IMR-90 (cell line): ENCODE results near the gene INPPL1. TPM values are rescaled to one million over a fixed set of nuclear protein-coding genes. Genes with fewer than 3 reads are reported as not detected.

Experiments
- ATAC-seq: fragments of 200-7000 bp; cut with Tn5 transposase; 2 replicates; pipeline ENCODE4 v1.9.1; 2020; ENCODE audit warnings: low read depth, mild to moderate bottlenecking, moderate library complexity
- BruUV-seq: library from RNA; stranded (reverse); fragments of 400-500 nt; replicated peaks from 2 replicates; lab custom pipeline; 2021; lab: Mats Ljungman, UMichigan
- CTCF ChIA-PET: fragments of 300-600 bp; formaldehyde crosslinking; extraction: SDS; loops from one replicate; lab custom pipeline; 2021; ENCODE audit warnings: antibody characterized with exemption; lab: Yijun Ruan, JAX
- POLR2A ChIA-PET: fragments of 300-600 bp; sonication (Branson Sonifier 250); formaldehyde crosslinking; loops from one replicate; lab custom pipeline; 2022; ENCODE audit warnings: antibody characterized with exemption; ENCODE audit not compliant: unreplicated experiment; lab: Charles Lee
- DNase-seq: peaks from one replicate; pipeline ENCODE4 v3.0.0; 2013
- H2AFZ ChIP-seq: replicated peaks from 2 replicates; pipeline ENCODE3; 2013; ENCODE audit warnings: low read length, mild to moderate bottlenecking; ENCODE audit not compliant: poor library complexity
- H2AK5ac ChIP-seq: 2 replicates; pipeline ENCODE4 v1.6.1; 2013; ENCODE audit warnings: low read depth, low read length, inconsistent platforms
- H2AK9ac ChIP-seq: replicated peaks from 2 replicates; pipeline ENCODE3; 2013; ENCODE audit warnings: mild to moderate bottlenecking, low read depth, low read length, moderate library complexity; ENCODE audit not compliant: poor library complexity
- H2BK120ac ChIP-seq: 2 replicates; pipeline ENCODE4 v1.6.1; 2013; ENCODE audit warnings: low read depth, low read length, inconsistent platforms
- H2BK15ac ChIP-seq: 3 replicates; pipeline ENCODE4 v1.6.1; 2013; ENCODE audit warnings: low read depth, low read length, inconsistent platforms
- H2BK20ac ChIP-seq: 2 replicates; pipeline ENCODE4 v1.6.1; 2013; ENCODE audit warnings: low read depth, mild to moderate bottlenecking, inconsistent platforms, low read length, moderate library complexity
- H2BK5ac ChIP-seq: 2 replicates; pipeline ENCODE4 v1.6.1; 2013; ENCODE audit warnings: mild to moderate bottlenecking, low read depth, low read length, inconsistent platforms; ENCODE audit not compliant: poor library complexity, severe bottlenecking
- H3K14ac ChIP-seq: replicated peaks from 2 replicates; pipeline ENCODE4 v1.6.1; 2013; ENCODE audit warnings: low read depth, low read length, inconsistent platforms
- H3K18ac ChIP-seq: 2 replicates; pipeline ENCODE4 v1.6.1; 2013; ENCODE audit warnings: low read depth, low read length, control low read depth
- H3K23ac ChIP-seq: 2 replicates; pipeline ENCODE4 v1.6.1; 2013; ENCODE audit warnings: low read depth, low read length, inconsistent platforms
- H3K27ac ChIP-seq: 2 replicates; pipeline ENCODE4 v1.5.1; 2013; ENCODE audit warnings: mild to moderate bottlenecking, control low read depth, low read length; ENCODE audit not compliant: insufficient read depth
- H3K27me3 ChIP-seq: 2 replicates; pipeline ENCODE4 v1.6.1; 2013; ENCODE audit warnings: low read length; ENCODE audit not compliant: control insufficient read depth, insufficient read depth
- H3K36me3 ChIP-seq: 2 replicates; pipeline ENCODE4 v1.6.1; 2013; ENCODE audit warnings: low read length, mixed read lengths; ENCODE audit not compliant: control insufficient read depth, insufficient read depth
- H3K4ac ChIP-seq: 2 replicates; pipeline ENCODE4 v1.6.1; 2013; ENCODE audit warnings: low read depth, low read length, inconsistent platforms
- H3K4me1 ChIP-seq: 2 replicates; pipeline ENCODE4 v1.6.1; 2013; ENCODE audit warnings: low read length, mixed read lengths; ENCODE audit not compliant: control insufficient read depth, insufficient read depth
- H3K4me2 ChIP-seq: 2 replicates; pipeline ENCODE4 v1.6.1; 2013; ENCODE audit warnings: low read depth, mild to moderate bottlenecking, control low read depth, low read length, moderate library complexity
- H3K4me3 ChIP-seq: 2 replicates; pipeline ENCODE4 v1.5.1; 2013; ENCODE audit warnings: low read depth, mild to moderate bottlenecking, control low read depth, low read length, moderate library complexity; ENCODE audit not compliant: insufficient read depth
- H3K56ac ChIP-seq: 2 replicates; pipeline ENCODE4 v1.6.1; 2013; ENCODE audit warnings: low read length, inconsistent platforms; ENCODE audit not compliant: insufficient read depth; ENCODE audit errors: extremely low read depth
- H3K79me1 ChIP-seq, 2 experiments: 2 replicates each; pipeline ENCODE4 v1.6.1; 2013; ENCODE audit warnings: low read length in 2 of 2, inconsistent platforms in 1 of 2, low read depth in 1 of 2
- H3K9ac ChIP-seq: 2 replicates; pipeline ENCODE4 v1.6.1; 2013; ENCODE audit warnings: low read depth, low read length, control low read depth
- H3K9me1 ChIP-seq: 2 replicates; pipeline ENCODE4 v1.6.1; 2013; ENCODE audit warnings: low read length, inconsistent platforms; ENCODE audit not compliant: insufficient read depth
- H3K9me3 ChIP-seq: 2 replicates; pipeline ENCODE4 v1.6.1; 2013; ENCODE audit warnings: low read length; ENCODE audit not compliant: control insufficient read depth, insufficient read depth
- H4K20me1 ChIP-seq: 2 replicates; pipeline ENCODE4 v1.6.1; 2013; ENCODE audit warnings: low read length, inconsistent platforms; ENCODE audit not compliant: insufficient read depth
- H4K5ac ChIP-seq: 2 replicates; pipeline ENCODE4 v1.6.1; 2013; ENCODE audit warnings: mild to moderate bottlenecking, low read depth, low read length, control low read depth
- H4K8ac ChIP-seq, 2 experiments: 2 replicates each; pipeline ENCODE4 v1.6.1; 2013; ENCODE audit warnings: low read depth in 2 of 2, low read length in 2 of 2, control low read depth in 1 of 2, inconsistent platforms in 1 of 2
- H4K91ac ChIP-seq: 2 replicates; pipeline ENCODE4 v1.6.1; 2013; ENCODE audit warnings: low read depth, low read length, inconsistent platforms; ENCODE audit not compliant: insufficient read depth
- CHD1 ChIP-seq: IDR thresholded peaks from 2 replicates; pipeline ENCODE4 v1.6.1; 2012; ENCODE audit warnings: low read depth, low read length, improper control_type of control experiment
- ELK1 ChIP-seq: fragments of 150-350 bp; IDR thresholded peaks from 2 replicates; pipeline ENCODE4 v1.6.1; 2016; ENCODE audit warnings: low read depth, mild to moderate bottlenecking, low read length, moderate library complexity, borderline replicate concordance
- FOS ChIP-seq: fragments of 150-350 bp; IDR thresholded peaks from 2 replicates; pipeline ENCODE4 v1.6.1; 2016; ENCODE audit warnings: low read depth, low read length
- MAFK ChIP-seq: IDR thresholded peaks from 2 replicates; pipeline ENCODE4 v1.6.1; 2012; ENCODE audit warnings: low read depth, low read length, improper control_type of control experiment
- MAZ ChIP-seq: IDR thresholded peaks from 2 replicates; pipeline ENCODE4 v1.6.1; 2012; ENCODE audit warnings: low read depth, mild to moderate bottlenecking, low read length, improper control_type of control experiment, moderate library complexity, borderline replicate concordance
- MXI1 ChIP-seq: IDR thresholded peaks from 2 replicates; pipeline ENCODE4 v1.6.1; 2012; ENCODE audit warnings: low read depth, mild to moderate bottlenecking, low read length, moderate library complexity, borderline replicate concordance
- NFE2L2 ChIP-seq: fragments of 150-350 bp; IDR thresholded peaks from 2 replicates; pipeline ENCODE4 v1.6.1; 2016; ENCODE audit warnings: low read depth, mild to moderate bottlenecking, low read length
- POLR2A ChIP-seq: IDR thresholded peaks from 2 replicates; pipeline ENCODE4 v1.6.1; 2012; ENCODE audit warnings: mild to moderate bottlenecking, low read depth, low read length
- RAD21 ChIP-seq: IDR thresholded peaks from 2 replicates; pipeline ENCODE4 v1.6.1; 2012; ENCODE audit warnings: low read length, improper control_type of control experiment
- RCOR1 ChIP-seq: IDR thresholded peaks from 2 replicates; pipeline ENCODE4 v1.6.1; 2012; ENCODE audit warnings: mild to moderate bottlenecking, low read length, improper control_type of control experiment; ENCODE audit not compliant: insufficient replicate concordance
- RFX5 ChIP-seq: IDR thresholded peaks from 2 replicates; pipeline ENCODE4 v1.8.0; 2012; ENCODE audit warnings: low read depth, mild to moderate bottlenecking, low read length, moderate library complexity
- SMC3 ChIP-seq: fragments of 150-350 bp; IDR thresholded peaks from 2 replicates; pipeline ENCODE4 v1.6.1; 2016; ENCODE audit warnings: low read depth, mild to moderate bottlenecking, antibody characterized with exemption, low read length, moderate library complexity
- USF2 ChIP-seq: fragments of 150-350 bp; IDR thresholded peaks from 2 replicates; pipeline ENCODE4 v1.6.1; 2017; ENCODE audit warnings: mild to moderate bottlenecking, antibody characterized with exemption, low read length, low read depth
- WGBS, 2 experiments: methylation state at CpG; one replicate each; pipeline versions ENCODE4 v1.1.5 to v1.1.7; 2013; ENCODE audit warnings: missing lambda C conversion rate in 2 of 2; ENCODE audit not compliant: insufficient read length in 1 of 2; ENCODE audit errors: extremely low coverage in 2 of 2; 5-methylcytosine and 5-hydroxymethylcytosine counted together
- dilution Hi-C: fragments of 300-500 bp; cut with HindIII; formaldehyde crosslinking; loops from one replicate; pipeline ENCODE4 v1.14.3; 2018; ENCODE audit warnings: low sequenced_read_pairs; ENCODE audit not compliant: unreplicated experiment
- in situ Hi-C: fragments of 300-500 bp; cut with MboI; formaldehyde crosslinking; loops from 3 replicates; pipeline ENCODE4 v1.14.3; 2019; ENCODE audit warnings: low sequenced_read_pairs, inconsistent platforms, mixed read lengths
- intact Hi-C: fragments of 100-400 bp; cut with micrococcal nuclease; formaldehyde crosslinking; loops from 2 replicates; pipeline ENCODE4 v1.10.0; 2022
- polyA plus RNA-seq, 3 experiments: library from polyadenylated mRNA; depleted of rRNA; stranded (reverse); fragments of >200 nt; gene quantifications; 2 replicates each; pipeline ENCODE4 v1.2.3, GENCODE V29; 2012; ENCODE audit warnings: low replicate concordance in 1 of 3
- total RNA-seq: library from RNA; depleted of rRNA; stranded (reverse); fragments of >200 nt; gene quantifications from 2 replicates; pipeline ENCODE4 v1.2.3, GENCODE V29; 2012

Gene INPPL1
- total and polyA plus RNA-seq, 2 of the 4 experiments (the other 2 are of a cell fraction), result 27.4 to 105 TPM

GRCh38 chr11:72263361-72263760 is 38.8 kb downstream of the INPPL1 start:
- no peak overlapping the region for H2BK5ac ChIP-seq
- no peak overlapping the region for H3K9ac ChIP-seq
- no peak for TF ChIP-seq RCOR1
- TF ChIP-seq CHD1, result no peak
- no peak for TF ChIP-seq POLR2A
- no peak for TF ChIP-seq RFX5
- TF ChIP-seq FOS, result peak; percentile 30; the same call in 1 of the 2 replicates
- no peak for TF ChIP-seq MXI1
- TF ChIP-seq MAFK, result peak; percentile 24; the same call in 1 of the 2 replicates
- no peak for TF ChIP-seq ELK1
- TF ChIP-seq NFE2L2, result peak; percentile 77
- TF ChIP-seq SMC3, result no peak
- no peak for TF ChIP-seq MAZ
- no peak for TF ChIP-seq USF2
- no peak for TF ChIP-seq RAD21
- no peak overlapping the region for H2AK5ac ChIP-seq
- H3K4ac ChIP-seq, result no peak overlapping the region
- no peaks in the 10 kb centered on the region for H3K79me1 ChIP-seq
- peak; percentile 82 for DNase-seq
- H4K8ac ChIP-seq, result no peak overlapping the region
- H4K20me1 ChIP-seq, result no peaks in the 10 kb centered on the region
- H2BK20ac ChIP-seq, result no peak overlapping the region
- no peak overlapping the region for H3K18ac ChIP-seq
- H4K5ac ChIP-seq, result no peak overlapping the region
- H2AK9ac ChIP-seq, result no peak overlapping the region
- CTCF ChIA-PET, result interaction anchor here (1.0 kb wide), 1 partner anchor 15 kb away, joined by 3 read pairs; no protein-coding TSS in a partner anchor
- peak overlapping the region; percentile 9 for H2AFZ ChIP-seq
- no peak overlapping the region for H3K23ac ChIP-seq
- BruUV-seq, result no TSS peak
- no peak overlapping the region for H3K4me2 ChIP-seq
- no peak overlapping the region for H2BK120ac ChIP-seq
- H3K36me3 ChIP-seq, result no peaks in the 10 kb centered on the region
- no peak overlapping the region for H4K91ac ChIP-seq
- 0% methylated on average over 1 of the region's 4 CpGs; no CpG with 5 or more reads in 1 of the 2 experiments for WGBS, 2 experiments
- H3K27ac ChIP-seq, result no peak overlapping the region
- dilution Hi-C loops (no loop called here), intact Hi-C loops (no loop called here), in situ Hi-C loops (no loop called here)
- H3K9me3 ChIP-seq, result no peaks in the 10 kb centered on the region
- H3K27me3 ChIP-seq, result peaks cover 19% of the 10 kb centered on the region
- H3K9me1 ChIP-seq, result no peaks in the 10 kb centered on the region
- no peak overlapping the region for H3K14ac ChIP-seq
- no peak overlapping the region for H3K56ac ChIP-seq
- ATAC-seq, result peak; percentile 81
- no peak overlapping the region for H2BK15ac ChIP-seq
- POLR2A ChIA-PET, result no interaction called here
- no peaks in the 10 kb centered on the region; the same call in 1 of the 2 replicates for H3K4me1 ChIP-seq
- no peak overlapping the region for H3K4me3 ChIP-seq
